ENCODE results near the gene NCEH1. TPM values are rescaled to one million over a fixed set of nuclear protein-coding genes. Genes with fewer than 3 reads are reported as not detected.

The NCEH1 gene
- total RNA-seq, 6 donors from 2014 or later, result 16.8 to 73.1 (median 36.4) TPM

DNA sequence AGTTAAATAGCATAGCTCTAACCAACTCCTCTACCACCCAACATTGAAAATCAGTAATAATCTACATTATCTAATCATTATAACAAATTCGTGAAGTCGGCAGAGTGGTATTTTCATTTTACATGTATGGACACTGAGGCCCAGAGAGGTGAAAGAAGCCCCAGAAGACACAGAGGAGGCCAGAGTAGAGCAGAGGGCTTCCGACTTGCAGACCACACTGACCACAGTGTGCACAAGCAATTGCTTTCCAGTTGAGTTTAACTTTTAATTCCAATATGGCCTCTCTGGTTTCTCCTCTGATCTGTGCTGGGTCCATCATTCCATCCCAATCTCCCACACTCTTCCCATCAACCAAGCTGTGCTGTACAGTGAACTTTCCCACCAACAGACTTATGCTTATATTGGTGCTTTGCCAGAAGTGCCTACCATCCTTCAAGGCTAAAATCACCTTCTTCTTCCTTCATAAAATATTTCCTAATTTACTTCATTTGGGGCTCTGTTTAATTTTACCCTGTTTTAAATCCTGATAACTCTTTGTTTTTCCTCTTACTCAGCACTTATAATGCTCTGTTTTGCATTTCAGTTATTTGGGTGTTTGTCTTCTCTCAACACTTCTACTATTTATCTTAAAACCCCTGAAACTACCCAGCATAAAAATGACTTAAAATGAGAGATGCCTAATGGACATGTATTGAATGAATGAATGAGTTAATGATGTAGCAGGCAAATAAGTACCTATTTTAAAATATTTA is 105.8 kb downstream of the NCEH1 start:
- 88 to 91% methylated on average over 3 of the region's 3 CpGs for WGBS, 2 donors
- H3K4me3 ChIP-seq, result no peak overlapping the region
- ATAC-seq (ENCODE audit: low FRiP score in 2 of 2), result no peak
- peaks cover 3 to 13% (median 9%) of the 10 kb centered on the region in 4 donors for H3K4me1 ChIP-seq
- no peaks in the 10 kb centered on the region for H3K36me3 ChIP-seq
- H3K9me3 ChIP-seq, result no peaks in the 10 kb centered on the region
- no peak for DNase-seq
- TF ChIP-seq, protein P1, sequence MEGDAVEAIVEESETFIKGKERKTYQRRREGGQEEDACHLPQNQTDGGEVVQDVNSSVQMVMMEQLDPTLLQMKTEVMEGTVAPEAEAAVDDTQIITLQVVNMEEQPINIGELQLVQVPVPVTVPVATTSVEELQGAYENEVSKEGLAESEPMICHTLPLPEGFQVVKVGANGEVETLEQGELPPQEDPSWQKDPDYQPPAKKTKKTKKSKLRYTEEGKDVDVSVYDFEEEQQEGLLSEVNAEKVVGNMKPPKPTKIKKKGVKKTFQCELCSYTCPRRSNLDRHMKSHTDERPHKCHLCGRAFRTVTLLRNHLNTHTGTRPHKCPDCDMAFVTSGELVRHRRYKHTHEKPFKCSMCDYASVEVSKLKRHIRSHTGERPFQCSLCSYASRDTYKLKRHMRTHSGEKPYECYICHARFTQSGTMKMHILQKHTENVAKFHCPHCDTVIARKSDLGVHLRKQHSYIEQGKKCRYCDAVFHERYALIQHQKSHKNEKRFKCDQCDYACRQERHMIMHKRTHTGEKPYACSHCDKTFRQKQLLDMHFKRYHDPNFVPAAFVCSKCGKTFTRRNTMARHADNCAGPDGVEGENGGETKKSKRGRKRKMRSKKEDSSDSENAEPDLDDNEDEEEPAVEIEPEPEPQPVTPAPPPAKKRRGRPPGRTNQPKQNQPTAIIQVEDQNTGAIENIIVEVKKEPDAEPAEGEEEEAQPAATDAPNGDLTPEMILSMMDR (IDR thresholded peaks at IDR 0.05), result no peak
- no peak for TF ChIP-seq POLR2A (IDR thresholded peaks at IDR 0.05)
- TF ChIP-seq EP300 (IDR thresholded peaks at IDR 0.05), result no peak
- TF ChIP-seq POLR2AphosphoS5 (IDR thresholded peaks at IDR 0.05), result no peak
- no peak overlapping the region for H3K27ac ChIP-seq
- H3K27me3 ChIP-seq, result no peaks in the 10 kb centered on the region

DNA sequence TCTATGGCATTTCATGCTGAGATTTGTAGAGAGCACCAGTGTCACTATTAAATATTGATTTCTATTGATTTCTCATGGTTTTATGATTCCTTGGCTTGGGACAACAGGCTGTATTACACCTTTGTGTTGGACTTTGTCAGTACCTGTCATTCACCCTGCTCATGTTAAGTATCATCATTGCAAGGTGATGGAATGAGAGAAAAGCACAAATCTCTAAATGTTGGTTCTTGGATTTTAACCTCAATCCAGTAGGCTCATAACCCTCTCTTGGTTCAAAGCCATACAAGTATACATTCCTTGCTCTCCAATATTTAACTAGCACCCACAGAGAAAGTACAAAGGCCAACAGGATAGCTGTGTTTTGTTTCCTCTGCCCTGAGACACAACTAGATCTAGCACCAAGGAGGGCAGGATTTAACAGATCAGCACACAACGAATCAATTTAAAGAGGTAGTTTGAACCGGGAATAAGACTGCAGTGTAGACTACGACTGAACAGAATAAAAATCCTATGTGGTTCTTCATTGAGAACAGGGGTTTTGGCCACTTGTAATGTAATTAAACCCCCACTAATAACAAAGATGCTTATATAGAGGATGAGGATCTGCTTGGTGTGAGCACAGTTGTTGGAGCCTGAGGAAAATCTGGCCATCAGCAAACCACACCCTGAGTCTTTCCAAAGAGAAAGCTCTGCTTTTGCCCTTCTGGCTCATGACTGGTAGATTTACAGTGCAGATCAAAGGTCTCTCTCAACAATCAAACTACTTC is 109.6 kb downstream of the NCEH1 start:
- Histone ChIP-seq H3K27ac (no peak overlapping the region), H3K4me3 (no peak overlapping the region)
- no peak for ATAC-seq (ENCODE audit: low FRiP score in 2 of 2)

DNA sequence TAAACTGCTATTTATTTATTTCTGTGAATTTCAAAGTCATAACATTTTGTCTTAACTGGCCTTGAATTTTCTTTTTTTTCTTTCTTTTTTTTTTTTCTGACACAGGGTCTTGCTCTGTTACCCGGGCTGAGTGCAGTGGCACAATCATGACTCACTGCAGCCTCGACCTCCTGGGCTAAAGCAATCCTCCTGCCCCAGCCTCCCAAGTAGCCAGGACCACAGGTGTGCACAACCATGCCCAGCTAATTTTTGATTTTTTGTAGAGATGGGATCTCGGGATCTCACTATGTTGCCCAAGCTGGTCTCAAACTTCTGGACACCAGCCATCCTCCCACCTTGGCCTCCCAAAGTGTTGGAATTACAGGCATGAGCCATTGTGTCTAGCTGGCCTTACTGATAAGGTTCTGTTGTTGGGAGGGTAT is 110.2 kb downstream of the NCEH1 start:
- DNase-seq (no peak), ATAC-seq (ENCODE audit: low FRiP score in 2 of 2) (no peak)
- no peaks in the 10 kb centered on the region for H3K27me3 ChIP-seq
- TF ChIP-seq POLR2AphosphoS5 (IDR thresholded peaks at IDR 0.05) (no peak), EP300 (IDR thresholded peaks at IDR 0.05) (no peak), POLR2A (IDR thresholded peaks at IDR 0.05) (no peak)
- TF ChIP-seq, protein P1 (IDR thresholded peaks at IDR 0.05), result no peak
- 84 to 95% methylated on average over 3 of the region's 3 CpGs for WGBS, 2 donors
- H3K9me3 ChIP-seq, result no peaks in the 10 kb centered on the region
- H3K4me3 ChIP-seq, result no peak overlapping the region
- no peaks in the 10 kb centered on the region for H3K36me3 ChIP-seq
- peaks cover 0 to 5% (median 2%) of the 10 kb centered on the region in 4 donors for H3K4me1 ChIP-seq
- H3K27ac ChIP-seq, result no peak overlapping the region

More for the DNA sequence above, 109.6 kb downstream of the NCEH1 start:
- no peak for DNase-seq
- 88 to 93% methylated on average over 3 of the region's 3 CpGs for WGBS, 2 donors
- H3K36me3 ChIP-seq, result no peaks in the 10 kb centered on the region
- H3K9me3 ChIP-seq, result no peaks in the 10 kb centered on the region
- no peaks in the 10 kb centered on the region for H3K4me1 ChIP-seq
- no peaks in the 10 kb centered on the region for H3K27me3 ChIP-seq
- TF ChIP-seq, protein P1 (IDR thresholded peaks at IDR 0.05), result no peak
- TF ChIP-seq EP300 (IDR thresholded peaks at IDR 0.05) (no peak), POLR2A (IDR thresholded peaks at IDR 0.05) (no peak), POLR2AphosphoS5 (IDR thresholded peaks at IDR 0.05) (no peak)

DNA sequence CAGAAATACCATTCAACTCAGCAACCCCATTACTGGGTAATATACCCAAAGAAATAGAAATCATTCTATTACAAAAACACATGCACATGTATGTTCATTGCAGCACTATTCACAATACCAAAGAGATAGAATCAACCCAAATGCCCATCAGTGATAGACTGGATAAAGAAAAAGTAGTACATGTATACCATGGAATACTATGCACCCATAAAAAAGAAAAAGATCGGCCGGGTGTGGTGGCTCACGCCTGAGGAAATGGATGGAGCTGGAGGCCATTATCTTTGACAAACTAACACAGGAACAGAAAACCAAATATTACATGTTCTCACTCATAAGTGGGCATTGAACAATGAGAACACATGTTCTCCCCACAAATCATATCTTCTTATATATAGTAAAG is 112.0 kb downstream of the NCEH1 start:
- Histone ChIP-seq H3K27ac (no peak overlapping the region), H3K4me1 (peaks cover 13 to 18% (median 15%) of the 10 kb centered on the region in 4 donors), H3K4me3 (no peak overlapping the region), H3K36me3 (no peaks in the 10 kb centered on the region), H3K9me3 (no peaks in the 10 kb centered on the region), H3K27me3 (no peaks in the 10 kb centered on the region)
- DNase-seq, result no peak
- no peak for TF ChIP-seq EP300 (IDR thresholded peaks at IDR 0.05)
- TF ChIP-seq, protein P1 (IDR thresholded peaks at IDR 0.05), result no peak
- TF ChIP-seq POLR2A (IDR thresholded peaks at IDR 0.05), result no peak
- WGBS, 2 donors, result 97 to 100% methylated on average over 3 of the region's 3 CpGs
- no peak for ATAC-seq (ENCODE audit: low FRiP score in 2 of 2)
